Prostate gland (tissue), 2 donors: Measurements from ENCODE around the gene LY6G5C. TPM values are rescaled to one million over a fixed set of nuclear protein-coding genes. Genes with fewer than 3 reads are reported as not detected.
"Not testable (repeated sequence)": the region's sequence is repeated elsewhere in the genome, so short reads cannot be mapped to it uniquely, and the experiment has no call there.

Experiments used
- DNase-seq: peaks from one replicate; pipeline ENCODE4 v3.0.0-alpha.2; 2019; ENCODE audit warnings: low spot score
- H3K27ac ChIP-seq, 2 donors: fragments of 200-600 bp; sonication (generic); 2 replicates each; pipeline ENCODE4 v1.5.1; 2017 to 2019
- H3K27me3 ChIP-seq: fragments of 200-600 bp; sonication (generic); replicated peaks from 2 replicates; pipeline ENCODE4 v1.5.1; 2019; ENCODE audit not compliant: insufficient read depth
- H3K36me3 ChIP-seq, 2 donors: fragments of 200-600 bp; sonication (generic); 1 replicate in 1 of 2; 2 replicates in 1 of 2; pipeline versions ENCODE4 v1.5.1 to v1.8.1; 2017 to 2019
- H3K4me1 ChIP-seq: fragments of 200-600 bp; sonication (generic); replicated peaks from 2 replicates; pipeline ENCODE4 v1.5.1; 2019
- H3K4me3 ChIP-seq, 2 donors: fragments of 200-600 bp; sonication (generic); 2 replicates each; pipeline ENCODE4 v1.5.1; 2017 to 2019
- H3K9me3 ChIP-seq: fragments of 200-600 bp; sonication (generic); 2 replicates; pipeline ENCODE4 v1.5.1; 2017
- POLR2A ChIP-seq: fragments of 450-650 bp; IDR thresholded peaks from one replicate; pipeline ENCODE4 v1.6.1; 2016; ENCODE audit warnings: antibody characterized with exemption, mild to moderate bottlenecking
- POLR2AphosphoS5 ChIP-seq: sonication (generic); formaldehyde crosslinking; IDR thresholded peaks from one replicate; pipeline ENCODE4 v1.6.1; 2017; ENCODE audit warnings: antibody characterized with exemption
- WGBS: methylation state at CpG from one replicate; pipeline ENCODE4 v1.1.5; 2018; 5-methylcytosine and 5-hydroxymethylcytosine counted together
- intact Hi-C: fragments of 100-400 bp; cut with DNase I; formaldehyde crosslinking; loops from one replicate; pipeline ENCODE4 v1.14.2; 2022
- total RNA-seq, 2 donors: library from RNA; depleted of rRNA; stranded (reverse); fragments of >200 nt; gene quantifications; one replicate each; pipeline ENCODE4 v1.1.0, GENCODE V29; 2016
- TF ChIP-seq, protein P1 (sequence below), 4 experiments: fragments of 200-600 bp in 2 of 4; fragments of 450-650 bp in 2 of 4; sonication (generic) in 2 of 4; IDR thresholded peaks; 1 replicate in 3 of 4; 2 replicates in 1 of 4; pipeline ENCODE4 v1.5.1; 2016 to 2019; ENCODE audit warnings: antibody characterized with exemption in 4 of 4, mild to moderate bottlenecking in 2 of 4, moderate library complexity in 2 of 4

The LY6G5C gene
- total RNA-seq, 2 donors from 2014 or later: 1.6 to 2.6 TPM

DNA sequence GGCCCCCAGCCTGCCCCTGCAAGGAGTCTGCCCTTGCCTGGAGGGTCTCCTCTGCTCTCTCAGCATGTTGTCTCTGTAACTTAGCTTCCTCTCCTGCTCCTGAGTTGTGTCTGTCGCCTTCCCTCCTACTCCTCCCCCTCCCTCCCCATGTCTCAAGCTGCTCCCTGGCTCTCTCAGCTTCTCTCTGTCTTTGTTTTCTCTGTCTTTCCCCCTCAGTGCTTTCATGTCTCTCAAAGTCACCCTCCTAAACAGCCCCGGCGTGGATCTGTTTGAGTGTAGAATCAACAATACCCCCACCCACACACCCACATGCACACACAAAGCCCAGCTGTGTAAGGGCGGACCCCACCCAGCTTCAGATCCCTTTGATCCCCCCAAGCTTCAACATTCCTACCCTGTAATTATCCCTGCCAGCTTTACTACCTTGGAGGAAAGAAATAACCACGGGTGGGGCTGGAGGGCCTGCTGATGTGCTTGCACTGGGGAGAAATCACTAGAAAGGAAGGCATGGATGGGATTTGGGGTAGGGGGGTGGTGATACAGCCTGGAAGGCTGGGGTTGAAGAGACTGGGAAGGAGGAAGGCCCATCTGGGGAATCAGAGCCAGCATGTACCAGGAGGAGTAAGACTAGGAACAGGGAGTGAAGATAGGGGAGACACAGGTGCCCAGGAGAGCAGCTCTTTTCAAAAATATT lies 33.3 kb upstream of the LY6G5C start:
- 39% methylated on average over 5 of the region's 5 CpGs for WGBS
- no peaks in the 10 kb centered on the region for H3K36me3 ChIP-seq
- H3K4me3 ChIP-seq: no peak overlapping the region
- peaks cover 19% of the 10 kb centered on the region for H3K4me1 ChIP-seq
- no peaks in the 10 kb centered on the region for H3K27me3 ChIP-seq
- no peak overlapping the region for H3K27ac ChIP-seq
- H3K9me3 ChIP-seq: no peaks in the 10 kb centered on the region
- TF ChIP-seq, protein P1, sequence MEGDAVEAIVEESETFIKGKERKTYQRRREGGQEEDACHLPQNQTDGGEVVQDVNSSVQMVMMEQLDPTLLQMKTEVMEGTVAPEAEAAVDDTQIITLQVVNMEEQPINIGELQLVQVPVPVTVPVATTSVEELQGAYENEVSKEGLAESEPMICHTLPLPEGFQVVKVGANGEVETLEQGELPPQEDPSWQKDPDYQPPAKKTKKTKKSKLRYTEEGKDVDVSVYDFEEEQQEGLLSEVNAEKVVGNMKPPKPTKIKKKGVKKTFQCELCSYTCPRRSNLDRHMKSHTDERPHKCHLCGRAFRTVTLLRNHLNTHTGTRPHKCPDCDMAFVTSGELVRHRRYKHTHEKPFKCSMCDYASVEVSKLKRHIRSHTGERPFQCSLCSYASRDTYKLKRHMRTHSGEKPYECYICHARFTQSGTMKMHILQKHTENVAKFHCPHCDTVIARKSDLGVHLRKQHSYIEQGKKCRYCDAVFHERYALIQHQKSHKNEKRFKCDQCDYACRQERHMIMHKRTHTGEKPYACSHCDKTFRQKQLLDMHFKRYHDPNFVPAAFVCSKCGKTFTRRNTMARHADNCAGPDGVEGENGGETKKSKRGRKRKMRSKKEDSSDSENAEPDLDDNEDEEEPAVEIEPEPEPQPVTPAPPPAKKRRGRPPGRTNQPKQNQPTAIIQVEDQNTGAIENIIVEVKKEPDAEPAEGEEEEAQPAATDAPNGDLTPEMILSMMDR (IDR thresholded peaks at IDR 0.05): no peak
- TF ChIP-seq POLR2A (no peak), POLR2AphosphoS5 (no peak)
- DNase-seq: no peak
- intact Hi-C loops: no loop called here

DNA sequence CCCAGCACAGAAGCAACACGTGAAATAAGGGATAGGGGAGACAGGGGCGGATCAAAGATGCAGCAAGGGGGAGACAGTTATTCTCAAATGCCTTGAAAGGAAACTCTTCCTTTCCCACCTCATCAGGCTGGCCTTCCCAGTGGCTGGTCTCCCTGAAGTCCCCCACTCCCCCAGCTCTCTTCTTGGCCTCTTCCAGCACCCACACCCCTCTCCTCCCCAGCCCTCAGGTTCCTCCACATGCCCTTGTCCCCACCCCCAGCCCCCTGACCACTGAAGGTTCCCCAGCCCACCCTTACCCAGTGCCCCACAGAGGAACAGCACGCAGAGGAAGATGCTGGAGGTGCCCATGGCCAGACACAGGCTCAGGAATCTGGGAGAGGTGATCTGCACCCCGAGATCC lies 32.6 kb upstream of the LY6G5C start:
- Histone ChIP-seq H3K9me3 (no peaks in the 10 kb centered on the region), H3K27ac (no peak overlapping the region), H3K4me1 (peaks cover 19% of the 10 kb centered on the region), H3K4me3 (no peak overlapping the region), H3K36me3 (no peaks in the 10 kb centered on the region), H3K27me3 (no peaks in the 10 kb centered on the region)
- TF ChIP-seq POLR2A: no peak
- 66% methylated on average over 4 of the region's 4 CpGs for WGBS
- DNase-seq: no peak
- intact Hi-C loops: no loop called here

DNA sequence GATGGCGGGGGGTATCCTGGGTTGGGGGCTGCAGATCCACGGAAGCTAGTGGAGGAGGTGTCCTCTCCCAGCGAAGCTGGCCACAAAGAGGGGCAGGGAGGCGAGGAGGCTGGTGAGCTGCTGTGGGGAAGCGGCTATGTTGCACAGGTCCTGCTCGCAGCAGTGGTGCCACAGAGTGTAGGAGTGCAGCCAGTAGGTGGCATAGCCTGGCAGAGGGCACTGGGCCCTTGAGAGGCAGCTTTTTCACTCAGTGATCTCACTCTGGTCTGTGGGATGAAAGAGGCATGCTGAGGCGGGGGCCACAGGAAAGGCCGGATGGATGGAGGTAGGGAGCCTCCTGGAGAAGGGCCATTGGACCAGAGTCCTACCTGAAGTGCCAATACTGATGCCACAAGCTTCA lies 31.4 kb upstream of the LY6G5C start:
- Histone ChIP-seq H3K27me3 (no peaks in the 10 kb centered on the region), H3K36me3 (no peaks in the 10 kb centered on the region), H3K27ac (no peak overlapping the region), H3K4me3 (no peak overlapping the region), H3K9me3 (no peaks in the 10 kb centered on the region), H3K4me1 (peaks cover 12% of the 10 kb centered on the region)
- TF ChIP-seq, protein P1 (IDR thresholded peaks at IDR 0.05): peak in 2 of 4 experiments; percentile 26 to 31
- TF ChIP-seq POLR2A (no peak), POLR2AphosphoS5 (no peak)
- intact Hi-C loops: no loop called here
- WGBS: 80% methylated on average over 8 of the region's 8 CpGs
- no peak for DNase-seq

DNA sequence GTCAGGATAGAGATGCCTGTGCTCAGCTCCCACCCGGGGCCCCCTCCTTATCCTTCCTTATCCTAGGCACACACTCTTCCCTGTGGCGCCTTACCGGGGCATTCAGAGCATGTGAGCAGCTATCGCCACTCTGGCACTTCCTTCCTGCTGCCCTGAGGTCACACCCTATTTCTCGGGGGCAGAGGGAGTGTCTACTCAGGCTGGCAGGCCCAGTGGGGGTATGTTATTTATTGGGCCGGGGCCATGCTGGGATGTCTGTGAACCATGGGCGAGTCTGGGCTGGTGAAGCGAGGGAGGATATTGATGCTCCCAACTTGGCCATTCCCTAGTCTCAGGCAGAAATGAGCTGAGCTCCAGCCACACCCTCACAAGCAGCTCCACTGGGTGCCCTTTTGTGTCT lies 30.4 kb upstream of the LY6G5C start:
- intact Hi-C loops: no loop called here
- WGBS: 36% methylated on average over 8 of the region's 8 CpGs
- TF ChIP-seq POLR2A: no peak
- no peak for TF ChIP-seq POLR2AphosphoS5
- TF ChIP-seq, protein P1 (IDR thresholded peaks at IDR 0.05): no peak
- H3K4me3 ChIP-seq: no peak overlapping the region
- H3K27ac ChIP-seq: no peak overlapping the region
- no peaks in the 10 kb centered on the region for H3K36me3 ChIP-seq
- H3K4me1 ChIP-seq: peaks cover 11% of the 10 kb centered on the region
- no peaks in the 10 kb centered on the region for H3K27me3 ChIP-seq
- H3K9me3 ChIP-seq: no peaks in the 10 kb centered on the region
- DNase-seq: no peak

DNA sequence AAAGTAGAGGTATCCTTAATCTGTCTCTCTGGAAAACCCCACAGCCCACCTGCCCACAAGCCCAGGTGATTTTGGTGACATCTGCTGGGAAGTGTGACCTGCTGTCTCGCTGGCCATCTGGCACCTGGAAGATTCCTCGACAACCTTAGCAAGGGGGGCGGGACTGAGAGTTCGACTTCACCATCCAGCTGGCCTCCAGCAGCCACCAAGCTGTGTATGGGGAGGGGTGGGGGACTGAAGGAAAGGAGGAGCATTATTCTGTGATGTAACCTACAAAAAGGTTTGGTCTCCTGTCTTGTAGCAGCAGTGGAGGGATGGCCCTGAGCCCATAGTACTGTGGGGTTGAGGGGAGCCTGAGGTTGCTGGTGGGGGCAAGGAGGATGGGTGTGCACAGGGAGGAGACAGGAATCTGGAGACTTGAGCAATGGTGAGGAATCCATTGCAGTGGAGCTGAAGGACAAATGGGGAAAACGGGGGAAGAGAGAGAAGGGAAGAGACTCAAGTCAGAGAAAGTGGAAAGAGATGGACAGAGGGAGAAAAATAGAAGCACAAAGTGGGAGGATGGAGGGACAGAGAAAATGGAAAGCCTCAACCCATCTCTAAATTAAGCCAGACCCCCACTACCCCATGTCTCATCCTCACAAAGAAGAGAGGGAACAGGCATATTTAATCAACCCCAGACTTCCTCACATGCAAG lies 29.8 kb upstream of the LY6G5C start:
- 63% methylated on average over 5 of the region's 5 CpGs for WGBS
- intact Hi-C loops: no loop called here
- DNase-seq: no peak
- H3K9me3 ChIP-seq: no peaks in the 10 kb centered on the region
- no peaks in the 10 kb centered on the region for H3K36me3 ChIP-seq
- no peaks in the 10 kb centered on the region for H3K27me3 ChIP-seq
- H3K4me1 ChIP-seq: peaks cover 11% of the 10 kb centered on the region
- H3K4me3 ChIP-seq: no peak overlapping the region
- no peak overlapping the region for H3K27ac ChIP-seq
- TF ChIP-seq, protein P1 (IDR thresholded peaks at IDR 0.05): no peak
- no peak for TF ChIP-seq POLR2AphosphoS5
- no peak for TF ChIP-seq POLR2A

DNA sequence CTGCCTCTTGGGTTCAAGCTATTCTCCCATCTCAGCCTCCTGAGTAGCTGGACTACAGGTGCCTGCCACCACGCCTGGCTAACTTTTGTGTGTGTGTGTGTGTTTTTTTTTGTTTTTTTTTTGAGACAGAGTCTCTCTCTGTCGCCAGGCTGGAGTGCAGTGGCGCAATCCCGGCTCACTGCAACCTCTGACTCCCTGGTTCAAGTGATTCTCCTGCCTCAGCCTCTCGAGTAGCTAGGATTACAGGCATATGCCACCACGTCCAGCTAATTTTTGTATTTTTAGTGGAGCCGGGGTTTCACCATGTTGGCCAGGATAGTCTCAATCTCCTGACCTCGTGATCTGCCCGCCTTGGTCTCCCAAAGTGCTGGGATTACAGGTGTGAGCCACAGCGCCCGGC lies 28.3 kb upstream of the LY6G5C start:
- intact Hi-C loops, H3K27ac ChIP-seq, H3K4me1 ChIP-seq, H3K36me3 ChIP-seq, H3K27me3 ChIP-seq, H3K4me3 ChIP-seq, H3K9me3 ChIP-seq, DNase-seq: not testable (repeated sequence)
- WGBS: 93% methylated on average over 11 of the region's 11 CpGs
